ENCODE data around the gene TPO. TPM values are rescaled to one million over a fixed set of nuclear protein-coding genes. Genes with fewer than 3 reads are reported as not detected.
A peak's percentile ranks its signal among the peaks of the same experiment; 100 is the strongest.

Gene TPO
- total RNA-seq, 4 donors from 2014 or later, result 0.70 to 46.2 (median 6.8) TPM

GRCh38 chr2:1542971-1543370, 129.7 kb downstream of the TPO start:
- Histone ChIP-seq H3K4me3 (no peak overlapping the region), H3K9me3 (no peaks in the 10 kb centered on the region), H3K27me3 (no peaks in the 10 kb centered on the region), H3K4me1 (no peaks in the 10 kb centered on the region), H3K27ac (no peak overlapping the region), H3K36me3 (no peaks in the 10 kb centered on the region)
- peak in 1 of 3 donors; percentile 20 for DNase-seq
- TF ChIP-seq CTCF (IDR thresholded peaks at IDR 0.05) (no peak), POLR2A (IDR thresholded peaks at IDR 0.05) (no peak)

- TF ChIP-seq POLR2A (IDR thresholded peaks at IDR 0.05), result no peak
- no peak for TF ChIP-seq CTCF (IDR thresholded peaks at IDR 0.05)
- H3K9me3 ChIP-seq, result no peaks in the 10 kb centered on the region
Measured at GRCh38 chr2:1543776-1544477, 130.7 kb downstream of the TPO start.

GRCh38 chr2:1544478-1545069, 131.3 kb downstream of the TPO start:
- no peak overlapping the region for H3K4me3 ChIP-seq
- no peaks in the 10 kb centered on the region for H3K9me3 ChIP-seq
- H3K36me3 ChIP-seq, result no peaks in the 10 kb centered on the region
- H3K27ac ChIP-seq, result no peak overlapping the region
- H3K4me1 ChIP-seq, result no peaks in the 10 kb centered on the region
- DNase-seq, result no peak
- TF ChIP-seq POLR2A (IDR thresholded peaks at IDR 0.05) (no peak), CTCF (IDR thresholded peaks at IDR 0.05) (no peak)
- H3K27me3 ChIP-seq, result no peaks in the 10 kb centered on the region

More at GRCh38 chr2:1543776-1544477, 130.7 kb downstream of the TPO start:
- Histone ChIP-seq H3K27ac (no peak overlapping the region), H3K36me3 (no peaks in the 10 kb centered on the region), H3K27me3 (no peaks in the 10 kb centered on the region), H3K4me3 (no peak overlapping the region), H3K4me1 (no peaks in the 10 kb centered on the region)
- DNase-seq, result no peak

- Histone ChIP-seq H3K4me3 (no peak overlapping the region), H3K4me1 (no peaks in the 10 kb centered on the region), H3K27me3 (no peaks in the 10 kb centered on the region), H3K9me3 (no peaks in the 10 kb centered on the region), H3K36me3 (no peaks in the 10 kb centered on the region), H3K27ac (no peak overlapping the region)
- TF ChIP-seq POLR2A (IDR thresholded peaks at IDR 0.05) (no peak), CTCF (IDR thresholded peaks at IDR 0.05) (peak in 5 of 6 experiments; percentile 20 to 64 (median 45))
- no peak for DNase-seq
Measured at GRCh38 chr2:1546023-1546591, 132.8 kb downstream of the TPO start.

- Histone ChIP-seq H3K27me3 (no peaks in the 10 kb centered on the region), H3K4me3 (no peak overlapping the region), H3K27ac (no peak overlapping the region), H3K36me3 (no peaks in the 10 kb centered on the region), H3K9me3 (no peaks in the 10 kb centered on the region), H3K4me1 (no peaks in the 10 kb centered on the region)
- DNase-seq, result no peak
- no peak for TF ChIP-seq POLR2A (IDR thresholded peaks at IDR 0.05)
- no peak for TF ChIP-seq CTCF (IDR thresholded peaks at IDR 0.05)
Measured at GRCh38 chr2:1546901-1547300, 133.6 kb downstream of the TPO start.

Data from Peyer's patch (tissue), 4 donors.